HG03159 (cell line): Measurements from ENCODE around the gene EPHA6.

ENCODE experiments used
- ATAC-seq: cut with Tn5 transposase; IDR thresholded peaks from one replicate; pipeline ENCODE4 v1.9.1; 2021; ENCODE audit warnings: mild to moderate bottlenecking, moderate library complexity; ENCODE audit not compliant: unreplicated experiment

The EPHA6 gene

DNA sequence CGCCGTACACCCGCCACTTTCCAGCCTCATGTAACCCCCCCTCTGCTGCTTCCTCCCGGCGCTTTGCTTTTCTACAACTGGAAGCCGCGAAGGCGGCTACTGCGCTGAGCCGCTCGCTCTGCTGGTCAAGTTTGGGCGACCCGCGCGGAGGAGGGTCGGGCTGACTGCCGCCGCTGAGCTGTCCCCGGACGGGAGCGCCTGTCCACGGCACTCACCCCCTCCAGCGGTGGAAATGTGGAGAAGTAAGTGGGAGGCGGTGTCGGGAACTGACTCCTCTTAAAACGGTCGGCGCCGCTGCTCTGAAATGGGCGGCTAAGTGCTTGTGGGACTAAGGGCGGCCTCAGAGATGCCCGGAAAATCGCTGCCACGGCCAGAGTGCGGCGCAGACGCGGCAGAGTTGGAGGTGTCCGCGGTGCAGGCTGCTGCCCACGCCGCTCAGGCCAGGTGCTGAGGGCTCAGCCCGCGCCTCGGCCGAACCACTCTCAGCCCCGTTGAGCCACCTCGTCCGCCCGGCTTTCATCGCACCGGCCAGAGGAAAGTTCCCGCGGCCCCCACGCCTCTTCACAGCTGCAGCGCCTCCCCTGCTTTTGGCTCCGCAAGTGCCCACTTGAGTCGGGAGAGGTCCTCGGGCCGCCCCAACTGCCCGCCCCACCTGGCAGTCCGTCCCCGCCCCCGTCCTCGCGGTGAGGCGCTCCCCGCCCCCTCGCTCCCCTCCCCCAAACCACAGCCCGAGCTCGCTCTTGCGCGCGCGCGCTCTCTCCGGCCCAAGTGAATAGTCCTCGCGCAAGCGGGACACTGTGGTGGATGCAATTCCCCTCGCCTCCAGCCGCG lies at the start of gene EPHA6:
Gene EPHA6, plus strand, starts transcription at position 775 of the 831 bp plus-strand sequence.
- ATAC-seq, result peak; percentile 29

DNA sequence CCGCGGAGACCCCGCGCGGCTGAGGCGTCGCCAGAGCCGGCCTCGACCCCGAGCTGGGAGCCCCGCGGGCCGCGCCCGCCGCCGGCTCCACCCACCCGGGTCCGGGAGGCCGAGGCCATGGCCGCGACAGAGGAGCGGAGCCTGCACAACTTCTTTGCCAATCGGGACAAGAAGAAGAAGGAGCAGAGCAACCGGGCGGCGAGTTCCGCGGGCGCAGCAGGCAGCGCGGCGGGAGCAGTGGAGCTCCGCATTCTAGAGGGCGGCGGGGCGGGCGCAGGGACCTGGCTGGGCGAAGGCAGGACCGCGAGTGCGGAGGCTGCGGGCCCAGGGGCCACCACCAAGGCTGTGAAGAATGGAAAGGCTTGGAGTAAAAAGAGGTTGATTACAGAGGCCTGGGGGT lies 37.6 kb upstream of the EPHA6 start:
- no peak for ATAC-seq

DNA sequence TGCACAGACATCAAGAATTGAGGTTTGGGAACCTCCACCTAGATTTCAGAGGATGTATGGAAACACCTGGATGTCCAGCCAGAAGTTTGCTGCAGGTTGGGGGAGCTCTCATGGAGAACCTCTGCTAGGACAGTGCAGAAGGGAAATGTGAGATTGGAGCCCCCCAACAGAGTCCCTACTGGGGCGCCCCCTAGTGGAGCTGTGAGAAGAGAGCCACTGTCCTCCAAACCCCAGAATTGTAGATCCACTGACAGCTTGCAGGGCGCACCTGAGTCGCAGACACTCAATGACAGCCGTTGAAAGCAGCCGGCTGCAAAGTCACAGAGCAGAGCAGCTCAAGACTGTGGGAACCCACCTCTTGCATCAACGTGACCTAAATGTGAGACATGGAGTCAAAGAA lies 34.6 kb upstream of the EPHA6 start:
- no peak for ATAC-seq

DNA sequence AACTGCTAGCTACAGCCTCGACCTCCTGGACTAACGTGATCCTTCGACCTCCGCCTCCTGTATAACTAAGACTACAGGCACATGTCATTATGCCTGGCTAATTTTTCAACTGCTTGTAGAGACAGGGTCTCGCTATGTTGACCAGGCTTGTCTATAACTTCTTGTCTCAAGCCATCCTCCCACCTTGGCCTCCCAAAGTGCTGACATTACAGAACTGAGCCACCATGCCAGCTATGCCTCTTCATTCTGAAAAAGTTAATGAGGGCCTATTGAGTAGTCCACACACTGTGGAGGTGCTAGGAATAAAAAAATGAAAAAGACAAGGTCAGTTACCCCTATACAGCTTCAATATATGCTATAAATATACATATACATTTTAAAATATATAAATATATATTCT lies 18.3 kb upstream of the EPHA6 start:
- no peak for ATAC-seq

GRCh38 chr3:96803870-96804269 lies 10.5 kb upstream of the EPHA6 start:
- ATAC-seq, result no peak

DNA sequence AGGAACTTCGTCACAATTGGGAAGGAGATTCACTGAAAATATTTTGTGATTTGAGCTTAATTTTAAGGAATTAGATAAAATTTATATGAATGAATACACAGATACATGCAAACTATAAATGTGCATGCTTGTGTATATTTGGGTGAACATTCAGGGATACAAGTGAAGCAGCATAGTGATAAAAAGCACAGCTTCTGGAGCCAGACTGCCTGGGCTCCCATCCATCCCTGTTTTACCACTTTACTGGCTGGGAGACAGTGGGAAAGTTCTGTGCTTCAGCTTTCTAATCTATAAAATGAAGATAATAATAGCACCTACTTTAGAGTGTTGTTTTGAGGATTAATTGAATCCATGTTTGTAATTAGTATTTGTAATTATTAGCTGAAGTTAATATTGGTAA lies 8.1 kb upstream of the EPHA6 start:
- ATAC-seq, result no peak

DNA sequence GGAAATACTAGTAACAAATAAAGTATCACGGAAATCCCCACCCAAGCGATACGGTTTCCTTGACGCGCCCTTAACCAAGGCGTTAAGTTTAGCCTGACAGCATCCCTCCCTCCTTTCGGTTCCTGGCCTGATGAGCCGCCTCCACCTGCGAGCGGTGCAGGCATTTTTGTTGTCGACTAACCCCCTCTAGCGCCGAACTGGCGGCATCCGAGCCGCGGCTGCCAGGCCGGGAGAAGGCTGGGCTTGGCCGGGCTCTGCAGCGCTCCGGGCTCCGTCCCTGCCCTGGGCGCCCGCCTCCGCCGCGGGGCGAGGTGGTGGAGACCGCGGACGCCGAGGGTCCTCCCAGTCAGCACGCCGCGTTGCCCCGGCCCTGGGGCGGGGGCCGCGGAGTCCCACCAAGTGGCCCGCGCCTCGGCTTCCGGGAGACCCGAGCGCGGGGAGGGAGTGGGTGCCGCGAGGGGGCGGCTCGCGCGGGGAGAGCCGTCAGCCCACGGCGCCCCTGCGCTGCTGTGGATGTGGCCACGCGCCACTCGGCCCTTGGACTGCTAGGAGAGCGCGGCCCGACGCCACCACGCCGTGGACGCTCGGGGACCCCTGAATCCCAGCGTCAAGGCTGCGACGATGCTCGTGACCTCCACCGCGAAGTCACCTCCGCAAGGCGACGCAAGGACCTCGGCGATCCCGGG lies 1.1 kb upstream of the EPHA6 start:
- ATAC-seq, result peak; percentile 97

DNA sequence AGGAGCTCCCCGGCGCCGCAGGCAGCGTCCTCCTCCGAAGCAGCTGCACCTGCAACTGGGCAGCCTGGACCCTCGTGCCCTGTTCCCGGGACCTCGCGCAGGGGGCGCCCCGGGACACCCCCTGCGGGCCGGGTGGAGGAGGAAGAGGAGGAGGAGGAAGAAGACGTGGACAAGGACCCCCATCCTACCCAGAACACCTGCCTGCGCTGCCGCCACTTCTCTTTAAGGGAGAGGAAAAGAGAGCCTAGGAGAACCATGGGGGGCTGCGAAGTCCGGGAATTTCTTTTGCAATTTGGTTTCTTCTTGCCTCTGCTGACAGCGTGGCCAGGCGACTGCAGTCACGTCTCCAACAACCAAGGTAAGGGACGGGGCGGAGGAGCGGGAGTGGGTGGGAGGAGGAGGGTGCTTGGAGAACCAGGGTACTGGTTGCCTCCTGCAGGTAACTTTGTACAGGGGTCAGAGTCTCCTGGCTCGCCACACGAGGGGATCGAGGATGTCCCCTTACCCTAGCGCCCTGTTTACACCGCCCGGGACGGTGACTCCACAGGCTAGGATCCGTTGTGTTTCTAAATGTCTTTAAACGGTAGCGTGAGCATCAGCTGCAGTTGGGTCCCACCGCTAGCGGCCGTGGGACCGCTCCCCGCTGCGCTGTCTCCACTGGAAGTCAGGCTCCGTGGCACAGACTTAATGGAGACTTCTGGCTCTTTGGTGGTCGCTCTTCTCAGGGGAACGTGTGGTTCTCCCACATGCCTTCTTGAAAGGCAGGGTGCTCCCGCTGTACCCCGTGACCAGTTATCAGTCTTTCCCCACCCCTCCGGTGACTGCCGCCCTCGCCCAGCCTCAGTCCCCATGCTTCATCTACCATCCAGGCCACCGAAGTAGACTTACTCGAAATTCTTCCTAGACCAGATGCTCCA lies 515 bp downstream of the EPHA6 start:
- no peak for ATAC-seq

DNA sequence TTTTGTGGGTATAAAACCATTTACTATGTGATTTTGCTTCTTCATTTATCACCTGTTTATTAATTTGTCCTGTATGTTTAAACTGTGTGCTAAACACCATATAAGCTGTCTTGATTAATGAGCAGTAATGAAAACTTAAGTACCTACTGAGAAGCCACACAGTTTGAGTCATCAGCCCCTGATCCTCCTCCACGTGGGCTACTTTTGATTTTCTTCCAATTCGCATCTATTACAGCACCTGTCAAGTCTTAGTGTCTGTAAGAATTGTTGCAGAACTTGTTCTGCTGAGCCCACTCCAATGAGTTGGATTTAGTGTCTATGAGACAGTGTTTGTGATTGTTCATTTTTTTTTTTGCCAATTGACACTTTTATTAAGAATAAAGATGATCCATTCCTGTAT lies 16.8 kb downstream of the EPHA6 start:
- no peak for ATAC-seq

DNA sequence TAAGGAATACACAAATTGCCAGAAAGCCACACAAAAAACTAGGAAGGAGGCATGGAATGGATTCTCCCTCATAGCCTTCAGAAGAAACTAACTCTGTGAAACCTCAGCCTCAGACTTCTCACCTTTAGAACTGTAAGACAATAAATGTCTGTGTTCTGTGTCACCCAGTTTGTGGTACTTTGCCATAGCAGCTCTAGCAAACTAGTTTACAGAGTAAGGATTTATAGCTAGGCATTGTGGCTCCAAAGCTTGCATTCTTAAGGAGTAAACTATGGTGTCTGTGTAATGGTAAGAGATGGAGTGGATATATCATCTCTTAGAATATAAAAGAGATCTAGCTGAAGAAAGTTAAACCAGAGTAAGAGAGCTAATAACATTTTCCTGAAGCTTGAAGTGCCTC lies 18.9 kb downstream of the EPHA6 start:
- no peak for ATAC-seq

GRCh38 chr3:96836153-96836915 lies 21.9 kb downstream of the EPHA6 start:
- ATAC-seq, result no peak

DNA sequence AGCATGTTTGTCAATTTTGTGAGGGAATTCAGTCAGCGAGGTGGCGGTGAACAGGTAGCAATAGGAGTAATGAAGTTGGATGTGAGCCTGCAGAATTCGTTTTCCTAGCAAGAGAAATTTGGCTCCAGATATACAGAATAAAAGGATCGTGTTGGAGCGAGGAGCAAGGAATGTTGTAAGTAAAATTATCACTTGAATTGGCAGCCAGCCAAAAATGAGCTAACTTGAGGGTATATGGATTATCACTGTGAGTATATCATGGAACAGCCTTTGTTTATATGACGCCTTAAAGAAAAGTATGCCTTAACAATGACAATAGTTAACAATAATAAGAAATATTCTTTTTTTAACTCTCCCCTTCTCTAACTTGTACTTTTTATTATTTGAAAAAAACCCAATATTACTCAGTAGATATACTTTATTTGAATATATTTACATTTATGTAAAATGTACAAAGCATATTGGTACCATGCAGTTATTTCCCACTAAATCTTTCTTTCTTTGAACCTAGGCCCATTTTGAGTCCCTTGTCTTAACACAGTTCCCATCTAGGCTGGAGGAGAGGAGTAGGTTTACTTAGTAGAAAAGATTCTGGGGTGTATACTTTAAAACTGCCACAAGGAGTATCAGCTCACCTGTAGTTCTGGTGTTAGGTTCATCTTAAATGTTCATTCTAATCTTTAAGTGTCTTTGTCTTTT lies 29.3 kb downstream of the EPHA6 start:
- ATAC-seq, result no peak

DNA sequence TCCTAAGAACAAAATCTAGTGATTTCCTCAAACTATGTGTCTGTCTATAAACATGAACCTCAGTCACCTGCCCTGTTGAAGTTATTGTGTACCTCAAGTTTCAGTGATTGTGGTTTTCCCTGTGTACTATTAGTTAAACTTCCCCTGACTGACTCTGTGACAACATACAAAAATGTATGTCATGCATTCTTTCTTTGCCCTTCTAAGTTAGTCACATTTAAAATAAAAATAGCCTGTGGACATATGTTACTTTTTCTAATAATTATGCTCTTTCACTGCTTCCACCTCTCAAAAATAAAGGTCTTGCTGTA lies 29.8 kb downstream of the EPHA6 start:
- ATAC-seq, result no peak

DNA sequence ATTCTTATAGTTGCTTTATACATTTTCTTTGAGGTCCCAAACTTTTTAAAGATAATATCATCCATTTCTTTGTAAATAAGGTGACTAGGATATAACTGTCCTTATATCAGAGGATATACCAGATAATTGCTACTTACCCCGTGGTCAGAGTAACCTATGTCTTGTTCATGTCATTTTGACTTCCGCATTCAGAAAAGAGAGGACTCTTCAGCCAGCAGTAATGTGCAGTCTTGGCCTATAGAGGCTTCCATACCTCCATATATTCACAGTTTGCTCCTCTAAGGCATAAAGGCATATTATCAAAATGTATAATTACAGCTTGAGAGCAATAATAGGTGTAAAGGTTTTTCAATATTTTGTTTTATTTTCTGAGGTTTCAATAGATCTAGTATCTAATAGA lies 38.5 kb downstream of the EPHA6 start:
- ATAC-seq, result no peak

GRCh38 chr3:96860882-96861281 lies 46.5 kb downstream of the EPHA6 start:
- no peak for ATAC-seq

DNA sequence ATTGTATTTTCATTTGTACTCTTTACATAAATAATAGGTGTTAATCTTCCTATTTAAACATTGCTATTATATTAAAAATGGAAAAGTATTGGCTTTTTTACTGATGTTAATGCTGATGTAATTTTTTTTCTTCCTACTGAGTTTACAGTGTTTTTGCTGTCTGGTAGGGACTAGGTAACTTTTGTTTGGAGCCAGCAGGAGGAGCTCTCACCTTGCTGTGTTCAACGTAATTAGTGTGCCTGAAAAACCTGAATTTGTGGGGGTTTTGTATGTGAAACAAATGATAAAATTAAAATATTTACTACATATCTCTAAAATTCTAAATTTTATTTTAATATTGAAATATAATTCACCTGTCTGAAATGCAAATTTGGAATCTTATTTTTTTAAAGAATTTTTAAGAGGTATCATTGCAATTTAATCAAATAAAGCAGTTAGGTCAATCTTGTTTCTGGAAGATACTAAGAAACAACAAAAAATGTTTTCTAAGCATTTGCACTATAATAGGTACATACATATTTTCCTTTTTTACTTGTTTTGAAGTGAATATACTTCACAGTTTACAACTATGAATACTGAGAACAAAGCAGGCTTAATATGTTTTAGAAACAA lies 48.8 kb downstream of the EPHA6 start:
- peak; percentile 72 for ATAC-seq

DNA sequence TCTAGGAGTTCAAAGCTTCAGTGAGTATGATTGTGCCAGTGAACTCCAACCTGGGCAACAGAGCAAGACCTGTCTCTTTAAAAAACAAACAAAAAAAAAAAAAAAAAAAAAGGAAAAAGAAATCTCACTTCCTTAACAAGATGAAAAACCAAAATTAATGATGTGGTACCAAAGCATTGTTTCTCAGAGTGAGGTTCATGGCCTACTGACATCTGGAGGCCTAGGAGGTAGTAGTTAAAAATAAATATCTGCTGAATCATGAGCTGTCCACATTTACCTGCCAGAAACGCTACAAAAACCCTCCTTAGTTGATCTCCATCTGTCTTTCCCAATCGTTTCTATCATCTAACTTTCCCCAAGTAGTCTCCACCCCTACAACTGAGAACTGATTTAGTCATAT lies 51.2 kb downstream of the EPHA6 start:
- ATAC-seq, result no peak

DNA sequence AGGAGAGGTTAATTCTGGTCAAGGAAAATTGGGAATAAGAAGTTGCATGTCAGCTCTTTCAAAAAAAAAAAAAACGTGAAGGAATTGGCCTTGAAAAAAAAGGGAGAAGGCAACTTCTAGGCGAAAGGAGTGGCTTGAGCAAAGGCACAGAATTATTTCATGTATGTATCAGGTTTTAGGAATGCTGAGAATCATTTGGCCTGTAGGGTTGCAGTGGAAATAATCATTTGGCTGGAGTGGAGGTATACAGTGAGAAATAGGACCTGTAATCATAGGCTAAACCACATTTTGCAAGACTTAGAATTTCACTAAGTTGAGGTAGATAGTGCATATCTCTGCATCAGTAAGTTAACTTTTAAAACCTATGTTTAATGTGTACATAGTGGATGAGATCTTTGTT lies 54.9 kb downstream of the EPHA6 start:
- ATAC-seq, result no peak

DNA sequence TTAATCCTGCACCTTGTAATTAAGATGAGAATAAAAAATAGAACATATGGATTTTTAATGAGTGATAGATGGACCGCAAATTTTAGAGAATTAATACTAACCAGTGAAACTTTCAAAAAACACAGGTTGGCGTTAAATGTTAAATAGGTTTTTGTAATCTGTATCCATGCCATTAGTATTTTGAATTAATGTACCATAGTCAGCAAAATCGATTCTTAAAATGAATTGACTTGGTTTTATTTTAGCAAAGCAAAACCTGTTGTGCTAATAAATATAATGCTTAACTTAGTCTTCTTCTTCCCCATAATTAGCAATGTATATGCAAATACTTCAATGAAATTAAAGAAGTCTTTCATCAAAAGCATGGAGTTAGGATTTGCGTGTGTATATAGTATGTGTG lies 63.1 kb downstream of the EPHA6 start:
- no peak for ATAC-seq

GRCh38 chr3:96900031-96900430 lies 85.6 kb downstream of the EPHA6 start:
- no peak for ATAC-seq
